Measurements from ENCODE around the gene KRTAP6-2. TPM values are rescaled to one million over a fixed set of nuclear protein-coding genes. Genes with fewer than 3 reads are reported as not detected.

The KRTAP6-2 gene

Small RNA genes lying within 50 kb of the gene (small RNA-seq; reads per million reads assigned to genes)
- not detected for gene KRTAP20-1 (ENCODE audit: insufficient read depth)
- not detected for gene KRTAP20-3 (ENCODE audit: insufficient read depth)
- not detected for gene KRTAP20-4 (ENCODE audit: insufficient read depth)
- not detected for gene KRTAP22-1 (ENCODE audit: insufficient read depth)
- gene KRTAP22-2 (ENCODE audit: insufficient read depth), result not detected
